Stimulated activated naive CD8-positive, alpha-beta T cell treated with anti-CD3 and anti-CD28 coated beads, Interleukin-15, Interleukin-2, amounts not matched to agents 100 ng/mL and 50 ng/mL, for 24 hours (primary cell): ENCODE data around the gene ANAPC7.
A peak's percentile ranks its signal among the peaks of the same experiment; 100 is the strongest.
"Not testable (repeated sequence)": the region's sequence is repeated elsewhere in the genome, so short reads cannot be mapped to it uniquely, and the experiment has no call there.

Source experiments
- H3K27ac Mint-ChIP-seq: one replicate; pipeline ENCODE4 v1.8.0; 2021; ENCODE audit warnings: mild to moderate bottlenecking, mixed read lengths
- H3K27me3 Mint-ChIP-seq: one replicate; pipeline ENCODE4 v1.8.0; 2021; ENCODE audit warnings: mixed read lengths
- H3K36me3 Mint-ChIP-seq: one replicate; pipeline ENCODE4 v1.8.0; 2021; ENCODE audit warnings: low read depth, mixed read lengths
- H3K4me1 Mint-ChIP-seq: one replicate; pipeline ENCODE4 v1.8.0; 2021; ENCODE audit warnings: low read depth, mixed read lengths
- H3K4me3 Mint-ChIP-seq: one replicate; pipeline ENCODE4 v1.8.0; 2021; ENCODE audit warnings: mild to moderate bottlenecking, mixed read lengths
- H3K9me3 Mint-ChIP-seq: one replicate; pipeline ENCODE4 v1.8.0; 2021; ENCODE audit warnings: mixed read lengths

ANAPC7 gene

GRCh38 chr12:110365489-110366320, 37.8 kb downstream of the ANAPC7 start:
- H3K36me3 Mint-ChIP-seq: no peaks in the 10 kb centered on the region
- H3K27me3 Mint-ChIP-seq: no peaks in the 10 kb centered on the region
- no peak overlapping the region for H3K4me3 Mint-ChIP-seq
- no peaks in the 10 kb centered on the region for H3K9me3 Mint-ChIP-seq
- H3K27ac Mint-ChIP-seq: no peak overlapping the region
- no peaks in the 10 kb centered on the region for H3K4me1 Mint-ChIP-seq

GRCh38 chr12:110361216-110361615, 42.3 kb downstream of the ANAPC7 start:
- Mint-ChIP-seq H3K9me3 (no peaks in the 10 kb centered on the region), H3K27me3 (no peaks in the 10 kb centered on the region), H3K4me1 (no peaks in the 10 kb centered on the region), H3K36me3 (no peaks in the 10 kb centered on the region), H3K4me3 (no peak overlapping the region), H3K27ac (no peak overlapping the region)

- not testable (repeated sequence) for H3K36me3 Mint-ChIP-seq, H3K4me3 Mint-ChIP-seq, H3K27me3 Mint-ChIP-seq, H3K27ac Mint-ChIP-seq, H3K9me3 Mint-ChIP-seq
- peaks cover 15% of the 10 kb centered on the region for H3K4me1 Mint-ChIP-seq
Measured at GRCh38 chr12:110358384-110359097, 45.0 kb downstream of the ANAPC7 start.

- Mint-ChIP-seq H3K9me3 (no peaks in the 10 kb centered on the region), H3K27me3 (peaks cover 7% of the 10 kb centered on the region)
Measured at GRCh38 chr12:110355073-110355472, 48.4 kb downstream of the ANAPC7 start.

GRCh38 chr12:110354172-110354780, 49.2 kb downstream of the ANAPC7 start:
- H3K27ac Mint-ChIP-seq: no peak overlapping the region
- peaks cover 25% of the 10 kb centered on the region for H3K4me1 Mint-ChIP-seq
- peaks cover 11% of the 10 kb centered on the region for H3K36me3 Mint-ChIP-seq
- H3K9me3 Mint-ChIP-seq: no peaks in the 10 kb centered on the region
- H3K27me3 Mint-ChIP-seq: peaks cover 7% of the 10 kb centered on the region
- H3K4me3 Mint-ChIP-seq: no peak overlapping the region

More at GRCh38 chr12:110355073-110355472, 48.4 kb downstream of the ANAPC7 start:
- H3K27ac Mint-ChIP-seq: no peak overlapping the region
- peaks cover 17% of the 10 kb centered on the region for H3K4me1 Mint-ChIP-seq
- no peak overlapping the region for H3K4me3 Mint-ChIP-seq
- peaks cover 7% of the 10 kb centered on the region for H3K36me3 Mint-ChIP-seq

GRCh38 chr12:110353211-110353965, 50.1 kb downstream of the ANAPC7 start:
- peaks cover 34% of the 10 kb centered on the region for H3K4me1 Mint-ChIP-seq
- peaks cover 7% of the 10 kb centered on the region for H3K27me3 Mint-ChIP-seq
- H3K27ac Mint-ChIP-seq: no peak overlapping the region
- no peak overlapping the region for H3K4me3 Mint-ChIP-seq
- H3K36me3 Mint-ChIP-seq: peaks cover 17% of the 10 kb centered on the region
- H3K9me3 Mint-ChIP-seq: no peaks in the 10 kb centered on the region

- Mint-ChIP-seq H3K4me1 (peaks cover 44% of the 10 kb centered on the region), H3K27ac (no peak overlapping the region), H3K4me3 (no peak overlapping the region), H3K27me3 (peaks cover 7% of the 10 kb centered on the region), H3K9me3 (no peaks in the 10 kb centered on the region), H3K36me3 (peaks cover 24% of the 10 kb centered on the region)
Measured at GRCh38 chr12:110352401-110352800, 51.1 kb downstream of the ANAPC7 start.

- Mint-ChIP-seq H3K27me3 (peaks cover 7% of the 10 kb centered on the region), H3K36me3 (peaks cover 37% of the 10 kb centered on the region), H3K27ac (no peak overlapping the region), H3K4me1 (peaks cover 47% of the 10 kb centered on the region), H3K9me3 (no peaks in the 10 kb centered on the region), H3K4me3 (no peak overlapping the region)
Measured at GRCh38 chr12:110351119-110351518, 52.4 kb downstream of the ANAPC7 start.

- H3K9me3 Mint-ChIP-seq: no peaks in the 10 kb centered on the region
- peaks cover 50% of the 10 kb centered on the region for H3K36me3 Mint-ChIP-seq
- peak overlapping the region; percentile 43 for H3K27ac Mint-ChIP-seq
- H3K4me1 Mint-ChIP-seq: peaks cover 41% of the 10 kb centered on the region
- no peak overlapping the region for H3K4me3 Mint-ChIP-seq
- H3K27me3 Mint-ChIP-seq: peaks cover under 1% of the 10 kb centered on the region
Measured at GRCh38 chr12:110349514-110350151, 53.9 kb downstream of the ANAPC7 start.

- Mint-ChIP-seq H3K27me3 (no peaks in the 10 kb centered on the region), H3K9me3 (no peaks in the 10 kb centered on the region), H3K36me3 (peaks cover 54% of the 10 kb centered on the region), H3K4me3 (peak overlapping the region; percentile 31), H3K4me1 (peaks cover 35% of the 10 kb centered on the region), H3K27ac (peak overlapping the region; percentile 43)
Measured at GRCh38 chr12:110349096-110349495, 54.4 kb downstream of the ANAPC7 start.

- peaks cover 32% of the 10 kb centered on the region for H3K4me1 Mint-ChIP-seq
- H3K27ac Mint-ChIP-seq: no peak overlapping the region
- peaks cover 59% of the 10 kb centered on the region for H3K36me3 Mint-ChIP-seq
- no peaks in the 10 kb centered on the region for H3K27me3 Mint-ChIP-seq
- H3K9me3 Mint-ChIP-seq: no peaks in the 10 kb centered on the region
- H3K4me3 Mint-ChIP-seq: no peak overlapping the region
Measured at GRCh38 chr12:110348431-110349059, 55.0 kb downstream of the ANAPC7 start.

- Mint-ChIP-seq H3K4me1 (peaks cover 32% of the 10 kb centered on the region), H3K27ac (peak overlapping the region; percentile 21), H3K36me3 (peaks cover 67% of the 10 kb centered on the region), H3K27me3 (no peaks in the 10 kb centered on the region), H3K4me3 (no peak overlapping the region), H3K9me3 (no peaks in the 10 kb centered on the region)
Measured at GRCh38 chr12:110347767-110348166, 55.7 kb downstream of the ANAPC7 start.

- H3K36me3 Mint-ChIP-seq: peaks cover 81% of the 10 kb centered on the region
Measured at GRCh38 chr12:110345963-110346362, 57.5 kb downstream of the ANAPC7 start.

GRCh38 chr12:110345176-110345661, 58.3 kb downstream of the ANAPC7 start:
- peaks cover 31% of the 10 kb centered on the region for H3K4me1 Mint-ChIP-seq
- no peaks in the 10 kb centered on the region for H3K9me3 Mint-ChIP-seq
- H3K27ac Mint-ChIP-seq: peak overlapping the region; percentile 21
- no peak overlapping the region for H3K4me3 Mint-ChIP-seq
- peaks cover 84% of the 10 kb centered on the region for H3K36me3 Mint-ChIP-seq
- no peaks in the 10 kb centered on the region for H3K27me3 Mint-ChIP-seq

More at GRCh38 chr12:110345963-110346362, 57.5 kb downstream of the ANAPC7 start:
- no peaks in the 10 kb centered on the region for H3K27me3 Mint-ChIP-seq
- H3K9me3 Mint-ChIP-seq: no peaks in the 10 kb centered on the region
- H3K27ac Mint-ChIP-seq: no peak overlapping the region
- H3K4me3 Mint-ChIP-seq: no peak overlapping the region
- H3K4me1 Mint-ChIP-seq: peaks cover 32% of the 10 kb centered on the region
